ENCODE measurements around the gene CMSS1.

GRCh38 chr3:100029052-100029451, 211.4 kb downstream of the CMSS1 start:
- no peak for TF ChIP-seq CTCF (IDR thresholded peaks at IDR 0.05)
- TF ChIP-seq POLR2A (IDR thresholded peaks at IDR 0.05), result no peak

All from uterus (tissue), 2 donors.